Activated T-helper 2 cell treated with anti-CD3 and anti-CD28 coated beads, Interferon-gamma antibody, Interleukin-2, Interleukin-4, amounts not matched to agents 10 μg/mL and 5 μg/mL and 100 μg/mL, durations not matched to agents 14 hours and 24 hours and 36 hours (primary cell): ENCODE data around the gene CAB39. TPM values are rescaled to one million over a fixed set of nuclear protein-coding genes. Genes with fewer than 3 reads are reported as not detected.

Experiments
- DNase-seq: peaks from one replicate; pipeline ENCODE4 v3.0.0; 2021; ENCODE audit warnings: low spot score
- H3K27ac Mint-ChIP-seq: one replicate; pipeline ENCODE4 v1.8.0; 2021; ENCODE audit warnings: mixed read lengths
- H3K27me3 Mint-ChIP-seq: one replicate; pipeline ENCODE4 v1.8.0; 2021; ENCODE audit warnings: low read depth, mixed read lengths
- H3K36me3 Mint-ChIP-seq: one replicate; pipeline ENCODE4 v1.8.0; 2021; ENCODE audit warnings: low read depth, mixed read lengths
- H3K4me1 Mint-ChIP-seq: one replicate; pipeline ENCODE4 v1.8.0; 2021; ENCODE audit warnings: low read depth, mixed read lengths
- H3K4me3 Mint-ChIP-seq: one replicate; pipeline ENCODE4 v1.8.0; 2021; ENCODE audit warnings: low read depth, mild to moderate bottlenecking, moderate library complexity, mixed read lengths
- H3K9me3 Mint-ChIP-seq: one replicate; pipeline ENCODE4 v1.8.0; 2021; ENCODE audit warnings: mixed read lengths
- intact Hi-C: fragments of 100-400 bp; cut with micrococcal nuclease; formaldehyde crosslinking; loops from one replicate; pipeline ENCODE4 v1.15.1; 2023
- total RNA-seq: library from RNA; stranded (reverse); gene quantifications from 2 replicates; pipeline ENCODE4 v1.2.3, GENCODE V29; 2022

Gene CAB39
- total RNA-seq, 1 donor from 2014 or later = 176 TPM

DNA sequence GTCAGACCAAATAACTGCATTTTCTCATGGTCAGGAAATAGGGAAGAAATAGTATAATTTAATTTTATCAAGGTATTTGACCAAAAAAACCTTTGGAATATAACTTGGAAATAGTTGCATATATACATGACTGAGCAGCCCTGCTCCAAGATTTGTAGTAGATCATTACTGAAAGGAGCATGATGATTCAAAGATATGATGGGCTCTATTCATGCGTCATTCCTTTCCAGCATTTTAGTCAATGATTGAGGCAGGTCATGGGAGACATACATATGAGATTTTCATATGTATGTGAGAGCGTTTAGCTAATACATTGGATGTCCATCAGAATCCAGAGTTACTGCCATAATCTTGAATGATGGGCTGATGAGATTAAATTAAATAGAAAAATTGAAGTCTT is 74.5 kb downstream of the CAB39 start:
- no peak for DNase-seq
- Mint-ChIP-seq H3K4me1 (peaks cover 45% of the 10 kb centered on the region), H3K4me3 (no peak overlapping the region), H3K36me3 (peaks cover 95% of the 10 kb centered on the region), H3K27ac (no peak overlapping the region), H3K27me3 (no peaks in the 10 kb centered on the region), H3K9me3 (peaks cover 50% of the 10 kb centered on the region)
- intact Hi-C loops = no loop called here

DNA sequence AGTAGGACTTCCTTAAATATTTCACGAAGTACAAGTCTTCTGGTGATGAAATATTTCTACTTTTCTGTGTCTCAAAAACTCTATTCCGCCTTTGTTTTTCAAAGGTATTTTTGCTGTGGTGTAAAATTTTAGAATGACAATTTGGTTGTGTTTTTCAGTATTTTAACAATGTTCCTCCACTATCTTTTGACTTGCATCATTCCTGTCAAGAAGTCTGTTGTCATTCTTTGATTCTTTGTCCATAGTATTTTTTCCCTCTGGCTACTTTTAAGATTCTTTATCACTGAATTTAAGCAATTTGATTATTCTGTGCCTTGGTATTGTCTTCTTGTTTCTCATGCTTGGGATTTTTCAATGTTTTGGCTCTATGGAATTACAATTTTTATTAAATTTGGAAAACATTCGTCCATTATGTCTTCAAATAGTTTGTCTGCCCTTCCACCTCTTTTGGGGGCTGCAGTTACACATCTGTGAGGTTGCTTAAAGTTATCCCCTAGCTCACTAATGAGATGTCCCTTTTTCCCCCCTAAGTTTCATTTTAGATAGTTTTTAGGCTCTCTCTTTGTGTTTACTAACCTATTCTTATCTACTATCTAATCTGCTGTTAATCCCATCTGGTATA is 76.0 kb downstream of the CAB39 start:
- Mint-ChIP-seq H3K9me3 (peaks cover 53% of the 10 kb centered on the region), H3K4me3 (no peak overlapping the region), H3K27ac (no peak overlapping the region), H3K4me1 (peaks cover 55% of the 10 kb centered on the region), H3K36me3 (peaks cover 96% of the 10 kb centered on the region), H3K27me3 (no peaks in the 10 kb centered on the region)
- intact Hi-C loops = no loop called here
- no peak for DNase-seq

DNA sequence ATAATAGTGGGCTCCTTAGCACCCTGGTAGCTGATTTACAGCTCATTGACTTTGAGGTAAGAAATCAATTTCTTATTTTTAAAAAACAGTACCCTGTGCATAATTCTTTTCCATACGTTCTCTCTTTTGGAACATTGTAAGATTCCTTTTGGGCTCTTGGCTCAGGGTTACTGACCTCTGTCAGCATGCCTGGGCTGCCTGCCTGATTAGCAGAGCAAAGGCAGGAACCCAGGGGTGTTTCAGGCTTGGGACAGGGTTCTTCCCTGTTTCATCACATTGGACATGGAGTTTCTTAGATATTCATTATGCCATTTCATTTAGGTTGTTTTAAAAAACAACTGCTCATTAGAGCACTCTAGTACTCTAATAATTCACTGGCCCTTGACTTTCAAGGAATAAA is 78.3 kb downstream of the CAB39 start:
- peak overlapping the region; percentile 62 for H3K27ac Mint-ChIP-seq
- peaks cover 87% of the 10 kb centered on the region for H3K36me3 Mint-ChIP-seq
- peaks cover 59% of the 10 kb centered on the region for H3K4me1 Mint-ChIP-seq
- H3K4me3 Mint-ChIP-seq = no peak overlapping the region
- DNase-seq = no peak
- intact Hi-C loops = loop anchor here (10.0 kb wide), 3 partner anchors 446 to 786 kb away; no protein-coding TSS in a partner anchor
- no peaks in the 10 kb centered on the region for H3K27me3 Mint-ChIP-seq
- peaks cover 38% of the 10 kb centered on the region for H3K9me3 Mint-ChIP-seq

DNA sequence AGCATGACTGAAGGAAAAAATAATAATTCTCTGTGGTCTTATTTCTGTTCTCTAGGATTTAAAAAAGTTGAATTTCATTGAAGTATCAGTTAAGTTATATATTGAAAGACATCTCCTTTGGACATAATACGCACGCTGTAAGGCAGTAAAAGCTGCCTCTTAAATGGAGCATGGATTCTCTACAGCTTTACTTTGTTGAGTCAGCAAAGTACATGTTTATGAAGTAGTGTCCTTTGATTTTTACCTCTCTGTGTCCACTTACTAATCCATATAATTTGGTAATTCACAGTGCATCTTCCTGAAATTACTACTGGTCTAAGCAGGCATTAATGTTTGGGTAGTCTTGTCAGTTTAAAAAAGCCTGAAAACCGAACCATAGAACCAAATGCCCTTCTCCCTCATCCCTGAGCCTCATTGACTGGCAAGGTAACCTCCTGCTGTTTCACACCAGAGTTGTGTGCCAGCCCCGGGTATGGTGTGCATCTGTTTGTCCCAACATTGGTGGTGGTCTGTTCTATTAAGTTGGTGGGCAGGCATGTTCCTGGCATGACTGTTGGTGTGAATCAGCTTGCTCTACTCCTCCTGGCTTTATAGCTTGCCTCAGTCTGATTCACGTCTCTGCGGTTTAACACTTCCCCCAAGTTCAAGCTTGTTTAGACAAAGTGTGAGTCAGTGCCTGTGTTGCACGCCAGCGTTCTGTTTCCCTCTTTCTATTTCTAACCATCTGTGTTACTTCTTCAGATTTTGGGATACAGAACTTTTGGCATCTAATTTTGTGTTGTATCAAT is 81.1 kb downstream of the CAB39 start:
- H3K4me1 Mint-ChIP-seq = peaks cover 50% of the 10 kb centered on the region
- peak; percentile 69 for DNase-seq
- H3K9me3 Mint-ChIP-seq = peaks cover 14% of the 10 kb centered on the region
- H3K4me3 Mint-ChIP-seq = peak overlapping the region; percentile 60
- H3K36me3 Mint-ChIP-seq = peaks cover 65% of the 10 kb centered on the region
- intact Hi-C loops = loop anchor here (1.0 to 10.0 kb wide), 12 partner anchors 13 to 789 kb away; no protein-coding TSS in a partner anchor
- H3K27ac Mint-ChIP-seq = peak overlapping the region; percentile 94
- H3K27me3 Mint-ChIP-seq = no peaks in the 10 kb centered on the region

DNA sequence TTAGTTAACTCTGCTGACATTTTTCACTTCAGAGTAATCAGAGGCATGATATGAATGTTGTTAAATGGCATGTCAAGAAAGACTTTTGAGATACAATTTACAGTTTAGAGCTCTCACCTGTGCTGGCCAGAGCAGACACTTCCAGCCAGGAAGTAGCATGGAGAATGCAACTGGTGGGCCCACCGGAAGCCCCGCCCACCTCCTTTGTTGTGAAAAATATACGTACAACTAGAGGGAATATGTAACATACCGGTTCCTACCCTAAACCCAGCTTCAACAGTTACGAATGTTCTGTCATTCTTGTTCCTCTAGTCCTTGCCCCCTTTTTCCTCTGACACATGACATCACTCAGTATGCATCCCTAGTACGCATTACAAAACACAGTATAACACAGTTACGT is 81.9 kb downstream of the CAB39 start:
- no peaks in the 10 kb centered on the region for H3K27me3 Mint-ChIP-seq
- H3K4me1 Mint-ChIP-seq = peaks cover 44% of the 10 kb centered on the region
- peak overlapping the region; percentile 60 for H3K4me3 Mint-ChIP-seq
- intact Hi-C loops = loop anchor here (1.0 to 10.0 kb wide), 12 partner anchors 14 to 790 kb away; no protein-coding TSS in a partner anchor
- DNase-seq = no peak
- peaks cover 64% of the 10 kb centered on the region for H3K36me3 Mint-ChIP-seq
- H3K27ac Mint-ChIP-seq = peak overlapping the region; percentile 94
- H3K9me3 Mint-ChIP-seq = peaks cover 8% of the 10 kb centered on the region

DNA sequence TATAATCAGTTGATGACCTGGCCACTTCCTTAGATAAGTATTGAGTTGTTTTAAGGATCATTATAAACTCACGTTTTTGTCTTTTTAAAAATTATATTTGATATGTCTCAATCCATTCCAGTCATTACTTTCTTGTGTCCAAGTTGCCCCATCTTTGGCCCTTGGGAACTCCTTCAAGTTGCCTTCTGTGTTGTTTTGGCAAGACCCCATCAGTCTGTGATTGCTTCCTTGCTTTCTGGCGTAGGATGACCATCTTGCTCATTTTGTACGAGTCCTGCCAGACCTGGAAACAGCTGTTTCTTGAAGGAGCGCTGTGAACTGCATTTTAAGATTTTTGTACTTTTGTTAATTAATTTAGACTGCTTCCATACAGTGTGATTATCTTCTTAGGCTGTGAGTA is 83.2 kb downstream of the CAB39 start:
- peaks cover 63% of the 10 kb centered on the region for H3K36me3 Mint-ChIP-seq
- H3K4me1 Mint-ChIP-seq = peaks cover 36% of the 10 kb centered on the region
- DNase-seq = no peak
- H3K9me3 Mint-ChIP-seq = peaks cover 4% of the 10 kb centered on the region
- no peaks in the 10 kb centered on the region for H3K27me3 Mint-ChIP-seq
- intact Hi-C loops = loop anchor here (2.0 to 10.0 kb wide), 5 partner anchors 15 to 791 kb away; no protein-coding TSS in a partner anchor
- H3K4me3 Mint-ChIP-seq = no peak overlapping the region
- no peak overlapping the region for H3K27ac Mint-ChIP-seq

DNA sequence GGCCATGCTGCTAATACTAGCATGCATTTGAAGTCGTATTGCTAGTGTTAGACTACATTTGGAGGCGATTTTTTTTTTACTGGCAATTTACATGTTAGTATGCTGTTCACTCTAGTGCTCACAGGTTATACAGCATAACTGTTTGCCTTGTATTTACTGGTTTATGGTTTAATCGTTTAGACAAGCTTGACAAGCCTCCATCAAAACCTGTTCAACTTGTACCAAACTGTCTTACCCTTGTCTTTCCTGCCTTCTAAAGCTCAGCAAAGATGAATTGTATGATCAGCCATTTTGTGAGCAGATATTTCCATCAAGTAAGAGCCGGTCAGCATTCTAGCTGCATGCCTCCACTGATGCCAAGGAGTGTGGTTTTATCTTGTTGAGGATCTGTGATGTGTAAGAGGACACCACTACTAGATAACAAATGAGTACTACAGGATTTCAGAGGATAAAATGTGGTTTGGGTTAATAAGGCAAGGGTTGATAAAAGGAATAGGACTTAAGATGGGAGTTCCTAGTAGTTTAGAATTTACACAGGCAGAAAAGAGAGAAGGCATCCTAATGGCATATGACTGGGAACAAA is 83.7 kb downstream of the CAB39 start:
- intact Hi-C loops = loop anchor here (10.0 kb wide), 3 partner anchors 452 to 792 kb away; no protein-coding TSS in a partner anchor
- DNase-seq = no peak

DNA sequence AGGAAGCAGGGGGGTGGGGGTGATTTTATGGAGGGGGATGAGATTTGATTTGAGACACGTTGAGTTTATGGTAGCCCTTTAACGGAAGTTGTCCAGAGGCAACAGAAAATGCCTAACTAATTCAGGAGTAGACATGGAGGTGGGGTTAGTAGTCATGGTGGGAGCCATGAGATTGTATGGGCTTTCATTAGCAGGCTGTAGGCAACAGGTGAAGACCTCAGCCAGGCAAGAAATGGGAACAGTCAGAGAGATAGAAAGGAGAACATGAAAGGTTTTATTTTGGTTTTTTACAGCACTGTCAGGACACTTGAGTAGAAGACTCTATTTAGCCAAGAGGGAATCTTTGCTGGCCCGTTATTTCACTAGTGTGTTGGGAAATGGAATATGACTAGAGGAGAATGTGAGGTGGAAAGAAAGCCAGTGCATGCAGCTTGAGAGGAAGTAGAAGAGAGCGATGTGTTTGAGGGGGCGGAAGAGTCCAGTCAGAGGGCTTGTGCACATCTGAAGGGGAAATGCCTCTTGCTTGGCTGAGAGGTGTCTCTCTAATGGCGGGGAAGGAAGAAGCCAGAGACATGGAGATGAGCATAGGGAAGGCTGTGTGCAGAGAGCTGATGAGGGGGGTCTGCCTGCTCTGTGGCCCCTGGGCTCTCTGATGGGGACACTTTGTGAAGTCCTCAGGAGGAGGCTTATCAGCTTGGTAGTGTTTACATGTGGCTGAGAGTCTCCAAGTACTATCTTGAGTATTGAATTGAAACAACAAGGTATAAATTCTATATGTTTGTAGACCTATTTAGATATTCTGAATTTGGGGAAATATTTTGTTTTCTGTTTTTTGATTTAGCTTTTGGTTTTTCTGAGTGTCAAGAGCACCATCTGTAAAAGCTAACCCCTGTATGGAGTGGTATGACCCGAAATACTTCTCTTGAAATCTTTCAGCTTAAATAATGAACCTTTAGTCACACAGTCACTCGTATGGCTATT is 85.2 kb downstream of the CAB39 start:
- intact Hi-C loops = loop anchor here (1.0 to 10.0 kb wide), 5 partner anchors 137 to 793 kb away; no protein-coding TSS in a partner anchor
- H3K27ac Mint-ChIP-seq = no peak overlapping the region
- peaks cover 61% of the 10 kb centered on the region for H3K36me3 Mint-ChIP-seq

More for the DNA sequence above, 83.7 kb downstream of the CAB39 start:
- Mint-ChIP-seq H3K27ac (no peak overlapping the region), H3K9me3 (peaks cover 4% of the 10 kb centered on the region), H3K4me3 (no peak overlapping the region), H3K4me1 (peaks cover 36% of the 10 kb centered on the region), H3K27me3 (no peaks in the 10 kb centered on the region), H3K36me3 (peaks cover 61% of the 10 kb centered on the region)

DNA sequence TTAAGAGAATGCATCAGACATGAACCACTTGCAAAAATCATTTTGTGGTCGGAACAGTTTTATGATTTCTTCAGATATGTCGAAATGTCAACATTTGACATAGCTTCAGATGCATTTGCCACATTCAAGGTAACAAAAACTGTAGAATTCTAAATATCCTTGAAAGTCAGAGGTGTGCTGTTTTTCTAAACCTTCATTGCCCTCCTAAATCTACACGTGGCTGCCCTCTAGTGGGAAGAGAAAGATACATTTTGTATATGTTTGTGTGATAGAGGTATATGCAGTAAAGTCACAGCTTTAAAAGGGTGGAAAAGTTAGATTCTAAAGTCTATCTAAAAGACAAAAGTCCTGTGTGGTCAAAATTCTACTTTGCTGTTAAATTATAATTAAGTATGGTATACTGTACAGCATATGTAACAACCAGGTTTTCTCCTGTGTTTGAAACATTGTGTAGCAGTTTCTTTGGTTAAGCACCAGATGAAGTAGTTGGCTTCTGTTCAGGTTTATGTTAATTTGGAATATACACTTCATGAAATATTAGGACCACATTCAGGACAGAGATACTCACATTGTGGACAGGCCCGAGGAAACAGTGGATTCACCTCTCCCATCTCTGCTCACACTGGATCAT is 86.2 kb downstream of the CAB39 start:
- peak overlapping the region; percentile 50 for H3K27ac Mint-ChIP-seq
- no peak overlapping the region for H3K4me3 Mint-ChIP-seq
- no peaks in the 10 kb centered on the region for H3K9me3 Mint-ChIP-seq

More for the DNA sequence above, 85.2 kb downstream of the CAB39 start:
- no peak overlapping the region for H3K4me3 Mint-ChIP-seq
- DNase-seq = no peak
- H3K27me3 Mint-ChIP-seq = no peaks in the 10 kb centered on the region
- peaks cover 27% of the 10 kb centered on the region for H3K4me1 Mint-ChIP-seq
- H3K9me3 Mint-ChIP-seq = no peaks in the 10 kb centered on the region

DNA sequence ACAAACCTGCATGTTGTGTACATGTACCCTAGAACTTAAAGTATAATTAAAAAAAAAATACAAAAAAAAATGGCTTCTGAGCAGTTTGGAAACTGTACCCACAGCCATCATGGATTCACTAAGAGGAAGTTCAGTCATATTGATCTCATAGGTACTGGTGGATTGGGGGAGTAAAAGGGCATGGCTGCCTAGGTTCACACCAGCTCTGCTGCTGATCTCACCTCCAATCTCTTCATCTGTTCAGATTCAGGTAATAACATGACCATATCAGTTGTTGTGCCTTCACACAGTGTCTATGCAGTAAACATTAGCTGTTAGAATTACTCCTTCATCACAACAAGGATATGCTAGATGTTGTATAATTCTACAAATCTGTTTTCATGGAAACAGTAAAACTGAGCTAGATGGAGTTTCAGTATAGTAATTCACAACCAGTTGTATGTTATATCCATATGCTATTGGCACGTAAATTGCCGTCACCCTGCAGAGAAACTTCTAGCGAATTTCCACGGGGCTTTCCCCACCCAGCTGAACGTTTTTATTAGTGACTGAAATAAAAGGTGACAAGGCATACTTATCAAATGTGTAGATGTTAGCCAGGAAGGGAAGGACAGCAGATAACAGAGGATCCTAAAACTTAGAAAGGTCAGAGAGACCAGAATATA is 92.8 kb downstream of the CAB39 start:
- Mint-ChIP-seq H3K27me3 (no peaks in the 10 kb centered on the region), H3K27ac (peak overlapping the region; percentile 24), H3K4me3 (no peak overlapping the region), H3K9me3 (peaks cover 4% of the 10 kb centered on the region), H3K4me1 (peaks cover 22% of the 10 kb centered on the region), H3K36me3 (peaks cover 75% of the 10 kb centered on the region)
- intact Hi-C loops = no loop called here
- DNase-seq = no peak

More for the DNA sequence above, 86.2 kb downstream of the CAB39 start:
- Mint-ChIP-seq H3K4me1 (peaks cover 20% of the 10 kb centered on the region), H3K36me3 (peaks cover 61% of the 10 kb centered on the region), H3K27me3 (no peaks in the 10 kb centered on the region)
- intact Hi-C loops = loop anchor here (1.0 to 10.0 kb wide), 5 partner anchors 138 to 794 kb away; no protein-coding TSS in a partner anchor
- DNase-seq = no peak

DNA sequence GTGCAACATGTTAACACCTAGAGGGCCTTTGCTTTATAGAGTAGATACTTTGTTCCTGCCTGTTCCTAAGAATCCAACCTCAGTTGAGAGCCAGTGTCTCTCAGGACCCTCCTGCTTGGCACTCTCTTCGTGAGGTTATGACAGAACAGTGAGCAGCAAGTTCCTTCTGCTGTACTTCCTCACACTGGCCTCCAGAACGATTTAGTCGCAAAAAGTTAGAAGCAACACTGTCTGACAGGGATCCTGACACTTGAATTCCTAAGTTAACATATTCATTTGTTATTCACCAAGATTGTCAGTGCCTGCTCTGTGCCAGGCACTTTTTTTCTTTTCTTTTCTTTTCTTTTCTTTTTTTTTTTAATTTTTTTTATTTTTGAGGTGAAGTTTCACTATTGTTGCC is 95.1 kb downstream of the CAB39 start:
- H3K4me3 Mint-ChIP-seq = no peak overlapping the region
- no peak for DNase-seq
- peaks cover 17% of the 10 kb centered on the region for H3K4me1 Mint-ChIP-seq
- intact Hi-C loops = no loop called here
- peak overlapping the region; percentile 59 for H3K27ac Mint-ChIP-seq
- H3K9me3 Mint-ChIP-seq = peaks cover 4% of the 10 kb centered on the region
- H3K27me3 Mint-ChIP-seq = no peaks in the 10 kb centered on the region
- H3K36me3 Mint-ChIP-seq = peaks cover 77% of the 10 kb centered on the region
